Central memory CD8-positive, alpha-beta T cell (primary cell): ENCODE measurements around the gene CMKLR1.

Source experiments
- ATAC-seq: fragments of 150-1000 bp; cut with Tn5 transposase; replicated peaks from 2 replicates; pipeline ENCODE4 v1.10.0; 2022; ENCODE audit warnings: mild to moderate bottlenecking, moderate FRiP score, moderate number of reproducible peaks; ENCODE audit not compliant: poor library complexity, severe bottlenecking; ENCODE audit errors: extremely low read depth
- DNase-seq, 2 donors: peaks; one replicate each; pipeline ENCODE4 v3.0.0; 2021; ENCODE audit warnings: low spot score in 2 of 2
- H3K27ac Mint-ChIP-seq: one replicate; pipeline ENCODE4 v1.8.0; 2022; ENCODE audit warnings: low read depth, mild to moderate bottlenecking, moderate library complexity, mixed read lengths
- H3K27me3 Mint-ChIP-seq: one replicate; pipeline ENCODE4 v1.8.0; 2022; ENCODE audit warnings: mixed read lengths
- H3K36me3 Mint-ChIP-seq: one replicate; pipeline ENCODE4 v1.8.0; 2022; ENCODE audit warnings: mild to moderate bottlenecking, moderate library complexity, mixed read lengths; ENCODE audit not compliant: insufficient read depth
- H3K4me1 Mint-ChIP-seq: one replicate; pipeline ENCODE4 v1.8.0; 2022; ENCODE audit warnings: mixed read lengths
- H3K4me3 Mint-ChIP-seq: one replicate; pipeline ENCODE4 v1.8.0; 2022; ENCODE audit warnings: mild to moderate bottlenecking, moderate library complexity, mixed read lengths
- H3K9me3 Mint-ChIP-seq: one replicate; pipeline ENCODE4 v1.8.0; 2022; ENCODE audit warnings: mixed read lengths

The CMKLR1 gene

DNA sequence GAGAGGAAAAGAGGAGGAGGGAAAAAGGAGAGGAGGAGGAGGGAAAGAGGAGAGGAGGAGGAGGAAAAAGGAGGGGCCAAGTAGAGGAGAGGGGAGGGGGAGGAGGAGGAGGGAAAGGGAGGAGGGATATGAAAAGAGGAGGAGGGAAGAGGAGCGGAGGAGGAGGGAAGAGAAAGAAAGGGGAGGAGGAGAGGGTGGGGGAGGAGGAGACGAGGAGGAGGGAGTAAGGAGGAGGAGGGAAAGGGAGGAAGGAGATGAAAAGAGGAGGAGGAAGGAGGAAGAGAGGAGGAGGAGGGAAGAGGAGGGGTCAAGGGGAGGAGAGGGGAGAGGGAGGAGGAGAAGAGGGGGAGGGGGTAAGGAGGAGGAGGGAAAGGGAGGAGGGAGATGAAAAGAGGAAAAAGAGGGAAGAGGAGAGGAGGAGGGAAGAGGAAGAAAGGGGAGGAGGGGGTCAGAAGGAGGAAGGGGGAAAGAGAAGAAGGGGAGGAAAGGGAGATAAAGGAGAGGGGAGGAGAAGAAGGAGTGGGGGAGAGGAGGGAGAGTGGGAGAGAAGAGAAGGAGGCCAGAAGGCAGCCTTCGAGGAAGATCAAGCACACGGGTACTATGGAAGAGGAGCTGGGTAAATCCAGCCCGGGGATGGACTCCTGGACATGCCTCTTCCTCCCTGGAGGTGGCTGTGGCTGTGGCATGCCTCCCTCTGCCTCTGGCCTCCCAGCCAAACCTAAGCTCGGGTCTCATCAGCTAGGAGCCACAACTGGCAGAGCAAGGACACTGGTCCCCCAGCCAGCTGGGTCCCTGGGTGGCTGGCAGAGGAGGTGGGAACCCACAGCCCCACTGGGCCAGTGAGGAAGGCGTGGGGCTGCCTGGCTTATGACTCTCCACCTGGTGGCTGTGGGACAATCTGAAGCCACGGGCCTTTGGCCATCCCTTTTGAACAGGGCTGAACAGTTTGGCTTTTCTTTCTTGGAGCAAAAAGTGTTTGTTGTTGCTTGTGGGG lies 3.0 kb upstream of the CMKLR1 start:
- no peak for DNase-seq
- H3K4me1 Mint-ChIP-seq, result peaks cover 12% of the 10 kb centered on the region
- H3K27ac Mint-ChIP-seq, result no peak overlapping the region
- ATAC-seq, result no peak
- H3K36me3 Mint-ChIP-seq, result peaks cover 1% of the 10 kb centered on the region
- no peaks in the 10 kb centered on the region for H3K9me3 Mint-ChIP-seq
- H3K27me3 Mint-ChIP-seq, result peaks cover 25% of the 10 kb centered on the region
- no peak overlapping the region for H3K4me3 Mint-ChIP-seq

DNA sequence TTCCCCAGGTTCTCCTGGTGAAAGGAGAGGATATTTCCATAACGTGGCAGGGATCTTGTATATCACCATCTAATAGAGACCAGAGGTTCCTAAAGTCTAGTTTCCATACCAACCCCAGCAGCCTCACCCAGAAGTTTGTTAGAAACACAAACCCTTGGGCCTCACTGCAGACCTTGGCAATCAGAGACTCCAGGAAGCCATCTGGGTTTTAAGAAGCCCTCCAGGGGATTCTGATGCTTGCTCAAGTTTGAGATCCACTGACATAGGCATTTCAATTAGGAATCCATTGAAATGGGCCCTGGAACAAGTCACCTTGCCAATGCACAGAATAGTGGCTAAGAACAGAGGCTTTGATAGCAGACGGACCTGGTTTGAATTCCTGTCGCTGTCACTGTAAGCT lies 2.2 kb upstream of the CMKLR1 start:
- H3K9me3 Mint-ChIP-seq, result no peaks in the 10 kb centered on the region
- H3K27ac Mint-ChIP-seq, result no peak overlapping the region
- peaks cover 1% of the 10 kb centered on the region for H3K36me3 Mint-ChIP-seq
- H3K27me3 Mint-ChIP-seq, result peaks cover 25% of the 10 kb centered on the region
- no peak for ATAC-seq
- no peak for DNase-seq
- H3K4me3 Mint-ChIP-seq, result no peak overlapping the region
- H3K4me1 Mint-ChIP-seq, result peaks cover 16% of the 10 kb centered on the region

DNA sequence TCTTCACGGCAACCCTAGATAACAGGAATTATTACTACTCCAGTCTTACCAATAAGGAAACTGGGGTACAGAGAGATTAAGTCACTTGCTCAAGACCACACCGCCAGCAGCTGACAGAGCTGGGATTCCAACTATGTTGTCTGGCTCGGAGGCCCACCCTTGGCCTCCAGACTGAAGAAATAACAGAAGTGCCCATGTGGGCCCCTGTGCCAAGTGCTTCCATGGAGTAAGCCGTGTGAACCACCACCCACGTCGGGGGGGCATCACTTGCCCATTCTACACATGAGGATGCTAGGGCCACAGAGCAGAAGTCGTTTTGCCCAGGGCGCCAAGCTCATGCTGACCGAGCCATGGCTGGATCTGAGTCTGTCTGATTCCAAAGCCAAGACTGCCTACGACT lies 926 bp upstream of the CMKLR1 start:
- no peaks in the 10 kb centered on the region for H3K9me3 Mint-ChIP-seq
- ATAC-seq, result no peak
- peaks cover 1% of the 10 kb centered on the region for H3K36me3 Mint-ChIP-seq
- peaks cover 25% of the 10 kb centered on the region for H3K27me3 Mint-ChIP-seq
- H3K4me3 Mint-ChIP-seq, result peak overlapping the region; percentile 79
- H3K27ac Mint-ChIP-seq, result no peak overlapping the region
- DNase-seq, result no peak
- peaks cover 16% of the 10 kb centered on the region for H3K4me1 Mint-ChIP-seq

DNA sequence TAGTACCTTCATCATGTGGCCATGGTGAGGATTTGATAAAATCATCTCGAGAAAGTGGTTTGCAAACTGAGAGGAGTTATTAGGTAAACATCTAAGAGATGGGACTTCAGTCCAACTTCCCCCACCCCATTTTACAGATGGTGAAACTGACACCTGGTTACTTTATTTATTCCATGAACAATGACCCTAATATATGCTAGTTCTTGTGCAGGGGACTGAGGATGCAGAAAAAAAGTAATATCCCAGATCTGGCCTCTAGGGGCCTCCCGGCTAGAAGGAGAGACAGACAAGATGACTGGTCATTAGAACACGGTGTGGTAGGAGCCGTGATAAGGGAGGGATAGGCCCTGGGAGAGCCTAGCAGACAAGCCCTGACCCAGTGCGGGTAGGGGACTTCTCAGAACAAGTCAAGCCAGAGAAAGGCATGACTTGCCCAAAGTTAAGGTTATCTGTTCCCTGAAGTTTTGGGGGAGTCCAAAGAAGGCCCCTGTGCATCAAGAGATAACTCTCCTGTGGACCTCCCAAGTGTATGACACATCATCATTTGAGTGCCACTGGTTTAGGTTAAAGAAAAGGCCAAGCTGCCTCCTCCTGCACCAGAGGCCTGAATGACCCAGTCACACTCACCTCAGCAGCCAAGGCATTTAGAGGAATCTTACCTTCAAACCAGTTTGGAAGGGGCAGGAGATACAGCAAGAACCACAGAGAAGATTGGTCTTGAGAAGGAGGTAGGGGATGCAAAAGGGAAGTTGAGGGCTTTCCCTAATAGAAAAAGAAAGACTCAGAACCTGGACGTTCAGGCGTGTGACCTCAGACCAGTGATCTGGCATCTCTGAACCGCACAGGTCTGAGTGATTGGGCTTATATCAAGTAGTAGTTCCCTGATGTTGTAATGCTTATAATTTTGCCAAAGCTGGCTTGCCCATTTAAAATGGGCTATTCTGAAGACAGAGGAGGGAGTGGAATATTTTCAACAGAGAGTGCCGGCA lies 1.6 kb downstream of the CMKLR1 start:
- no peak for ATAC-seq
- H3K27me3 Mint-ChIP-seq, result peaks cover 25% of the 10 kb centered on the region
- peak overlapping the region; percentile 63 for H3K27ac Mint-ChIP-seq
- no peaks in the 10 kb centered on the region for H3K9me3 Mint-ChIP-seq
- no peak for DNase-seq
- peaks cover 30% of the 10 kb centered on the region for H3K4me1 Mint-ChIP-seq
- peaks cover 1% of the 10 kb centered on the region for H3K36me3 Mint-ChIP-seq
- H3K4me3 Mint-ChIP-seq, result peak overlapping the region; percentile 79

DNA sequence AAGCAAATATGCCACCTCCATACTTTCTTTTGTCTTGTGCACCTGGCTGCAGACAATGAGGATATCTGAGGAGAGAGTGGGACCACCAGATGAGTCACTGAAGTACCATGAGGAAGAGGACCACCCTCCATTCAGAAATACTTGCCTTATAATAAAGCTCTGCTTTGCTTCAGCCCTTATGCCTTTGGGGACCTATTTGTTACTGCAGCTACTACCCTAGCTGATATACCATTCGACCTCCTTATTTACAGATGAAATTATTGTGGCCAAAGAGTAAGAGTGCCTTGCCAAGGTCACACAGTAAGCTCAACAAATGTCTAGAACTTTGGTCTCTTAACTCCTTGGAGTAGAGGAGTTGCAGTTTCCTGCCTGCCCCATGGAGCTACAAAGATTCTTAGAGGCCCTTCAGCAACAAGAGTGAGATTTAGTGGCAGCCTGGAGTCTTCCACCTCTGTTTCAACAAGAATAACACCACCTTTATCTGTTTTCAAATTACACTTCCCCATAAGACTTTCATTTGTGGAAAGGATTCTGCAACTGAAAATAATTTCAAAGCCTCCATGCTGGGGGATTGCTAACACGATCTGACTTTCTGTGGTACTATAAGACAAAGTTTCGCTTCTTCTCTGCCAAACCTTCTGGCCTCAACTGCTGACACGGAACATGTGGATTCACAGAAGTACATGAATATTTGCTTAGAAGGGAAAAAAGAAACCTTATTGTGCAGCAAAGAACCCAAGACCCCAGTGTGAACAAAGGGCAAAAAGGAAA lies 3.6 kb downstream of the CMKLR1 start:
- H3K27me3 Mint-ChIP-seq, result peaks cover 25% of the 10 kb centered on the region
- DNase-seq (no peak), ATAC-seq (no peak)
- H3K36me3 Mint-ChIP-seq, result peaks cover 1% of the 10 kb centered on the region
- H3K4me1 Mint-ChIP-seq, result peaks cover 46% of the 10 kb centered on the region
- H3K27ac Mint-ChIP-seq, result no peak overlapping the region
- H3K4me3 Mint-ChIP-seq, result no peak overlapping the region
- no peaks in the 10 kb centered on the region for H3K9me3 Mint-ChIP-seq

DNA sequence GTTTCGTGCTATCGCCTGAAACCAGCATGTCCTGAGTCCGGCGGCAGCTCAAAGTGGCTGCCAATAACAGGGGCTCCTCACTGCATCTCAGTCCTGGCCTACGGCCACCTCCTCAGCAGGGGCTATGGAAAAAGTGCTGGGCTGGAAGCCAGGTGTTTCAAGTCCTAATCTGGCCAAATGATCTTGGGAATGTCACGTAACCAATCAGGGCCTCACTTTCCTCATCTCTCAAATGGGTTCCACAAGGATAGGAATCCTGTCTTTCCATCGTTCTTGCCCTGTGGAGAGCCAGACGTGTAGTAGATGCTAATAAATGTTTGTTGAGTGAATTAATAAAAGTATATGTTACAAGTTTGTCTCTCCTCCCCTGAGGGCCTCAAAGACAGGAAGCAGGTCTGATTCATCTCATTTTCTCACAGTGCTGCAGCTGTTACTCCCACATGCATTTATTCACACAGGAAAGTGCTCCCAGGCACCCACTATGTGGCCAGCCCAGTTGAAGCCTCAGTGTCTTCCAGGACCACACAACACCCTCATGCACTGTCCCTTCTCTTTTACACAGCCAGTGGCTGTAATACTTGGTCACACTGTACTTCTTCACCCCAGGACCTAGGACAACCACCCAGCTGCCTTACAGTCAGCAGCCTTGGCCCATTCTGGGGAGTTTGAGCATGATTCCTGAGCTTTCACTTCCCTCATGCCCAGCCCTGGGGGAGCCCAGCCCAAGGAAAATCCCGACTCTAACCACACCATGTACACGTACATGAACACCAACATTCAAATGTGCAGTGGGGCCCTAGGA lies 5.0 kb downstream of the CMKLR1 start:
- Mint-ChIP-seq H3K27me3 (peaks cover 15% of the 10 kb centered on the region), H3K9me3 (no peaks in the 10 kb centered on the region), H3K36me3 (peaks cover 2% of the 10 kb centered on the region), H3K4me3 (peak overlapping the region; percentile 36), H3K4me1 (peaks cover 54% of the 10 kb centered on the region), H3K27ac (peak overlapping the region; percentile 84)
- DNase-seq (no peak), ATAC-seq (peak; percentile 27)

DNA sequence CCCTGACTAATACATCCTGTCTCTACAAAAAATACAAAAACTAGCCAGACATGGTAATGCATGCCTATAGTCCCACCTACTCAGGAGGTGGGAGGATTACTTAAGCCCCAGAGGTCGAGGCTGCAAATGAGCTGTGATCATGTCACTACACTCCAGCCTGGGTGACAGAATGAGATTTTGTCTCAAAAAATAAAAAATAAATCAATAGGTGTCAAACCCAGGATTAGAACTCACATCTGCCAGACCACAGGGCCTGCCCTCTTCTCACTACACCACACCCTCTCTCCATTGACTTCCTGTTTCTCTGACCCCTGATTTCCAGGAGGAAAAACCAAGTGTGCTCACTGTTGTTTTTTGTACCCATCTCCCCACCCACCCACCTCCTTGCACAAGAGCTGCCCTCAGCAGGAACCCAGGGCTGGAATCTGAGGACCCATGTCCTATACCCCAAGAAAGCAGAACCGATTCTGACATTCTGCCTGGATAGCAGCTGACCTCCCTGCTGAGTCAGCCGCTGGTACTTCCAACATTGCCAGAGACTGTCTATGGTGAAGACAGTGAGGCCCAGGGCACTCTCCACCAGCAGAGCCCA lies 6.2 kb downstream of the CMKLR1 start:
- Mint-ChIP-seq H3K9me3 (no peaks in the 10 kb centered on the region), H3K27me3 (peaks cover 3% of the 10 kb centered on the region), H3K4me1 (peaks cover 49% of the 10 kb centered on the region), H3K27ac (peak overlapping the region; percentile 84), H3K4me3 (no peak overlapping the region), H3K36me3 (peaks cover 2% of the 10 kb centered on the region)
- DNase-seq (peak in 1 of 2 donors; percentile 15), ATAC-seq (peak; percentile 87)

DNA sequence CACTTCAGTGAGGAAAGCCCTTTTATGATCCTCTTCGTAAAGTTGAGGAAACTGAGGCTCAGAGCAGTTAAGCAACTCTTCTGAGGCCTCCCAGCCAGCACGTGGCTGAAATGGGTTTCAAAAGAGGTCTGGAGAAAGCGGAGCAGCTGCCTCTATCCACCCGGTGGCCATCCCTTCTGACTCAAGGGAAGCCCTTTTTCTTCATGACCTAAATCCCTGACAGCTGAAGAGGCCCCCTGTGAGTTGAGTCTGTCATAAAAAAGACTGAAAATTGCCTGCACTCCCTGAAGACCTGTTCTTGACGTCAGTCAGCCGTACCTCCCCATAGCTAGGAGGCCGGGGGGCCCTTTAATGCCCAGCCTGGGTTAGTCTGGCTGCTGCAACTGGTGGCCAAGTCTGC lies 10.7 kb downstream of the CMKLR1 start:
- no peaks in the 10 kb centered on the region for H3K9me3 Mint-ChIP-seq
- no peak overlapping the region for H3K4me3 Mint-ChIP-seq
- ATAC-seq (no peak), DNase-seq (no peak)
- H3K27me3 Mint-ChIP-seq, result no peaks in the 10 kb centered on the region
- H3K4me1 Mint-ChIP-seq, result peaks cover 58% of the 10 kb centered on the region
- peaks cover 2% of the 10 kb centered on the region for H3K36me3 Mint-ChIP-seq
- peak overlapping the region; percentile 84 for H3K27ac Mint-ChIP-seq

DNA sequence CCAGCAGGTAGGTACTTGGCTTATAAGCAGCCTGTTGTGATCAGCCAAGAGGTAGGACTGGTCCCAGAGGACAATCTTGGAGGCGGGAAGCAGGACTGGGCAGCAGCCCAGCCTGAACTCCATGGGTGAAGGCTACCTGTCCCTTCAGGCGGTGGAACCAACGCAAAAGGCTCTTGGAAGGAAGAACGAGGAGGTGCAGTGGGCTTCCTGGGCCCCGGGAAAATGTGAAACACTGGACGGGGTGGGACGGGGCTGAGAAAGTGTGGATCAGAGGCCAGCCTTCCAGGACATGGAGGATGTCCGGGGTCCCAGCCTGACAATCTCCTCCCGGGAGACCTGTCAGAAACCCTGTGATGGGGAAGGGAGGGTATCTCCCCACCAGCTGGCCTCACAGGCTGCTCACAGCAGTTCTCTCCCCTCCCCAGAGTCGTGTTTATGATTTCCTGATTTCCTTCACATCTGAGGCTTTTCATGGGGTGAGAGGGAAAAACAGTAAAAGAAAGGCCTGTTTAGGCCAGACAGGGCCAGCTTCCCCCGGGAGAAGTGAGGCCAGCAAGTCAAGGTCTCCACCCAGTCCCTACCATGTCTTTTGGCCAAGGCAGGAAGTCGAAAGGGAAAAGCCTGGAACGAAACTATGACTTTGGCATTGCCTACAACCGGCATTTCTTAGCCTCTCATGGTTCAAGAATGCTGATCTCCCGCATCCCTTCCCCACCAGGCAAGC lies 11.3 kb downstream of the CMKLR1 start:
- Mint-ChIP-seq H3K27ac (peak overlapping the region; percentile 84), H3K9me3 (no peaks in the 10 kb centered on the region), H3K4me1 (peaks cover 57% of the 10 kb centered on the region), H3K36me3 (peaks cover 2% of the 10 kb centered on the region), H3K27me3 (no peaks in the 10 kb centered on the region), H3K4me3 (no peak overlapping the region)
- DNase-seq, result no peak
- ATAC-seq, result no peak

DNA sequence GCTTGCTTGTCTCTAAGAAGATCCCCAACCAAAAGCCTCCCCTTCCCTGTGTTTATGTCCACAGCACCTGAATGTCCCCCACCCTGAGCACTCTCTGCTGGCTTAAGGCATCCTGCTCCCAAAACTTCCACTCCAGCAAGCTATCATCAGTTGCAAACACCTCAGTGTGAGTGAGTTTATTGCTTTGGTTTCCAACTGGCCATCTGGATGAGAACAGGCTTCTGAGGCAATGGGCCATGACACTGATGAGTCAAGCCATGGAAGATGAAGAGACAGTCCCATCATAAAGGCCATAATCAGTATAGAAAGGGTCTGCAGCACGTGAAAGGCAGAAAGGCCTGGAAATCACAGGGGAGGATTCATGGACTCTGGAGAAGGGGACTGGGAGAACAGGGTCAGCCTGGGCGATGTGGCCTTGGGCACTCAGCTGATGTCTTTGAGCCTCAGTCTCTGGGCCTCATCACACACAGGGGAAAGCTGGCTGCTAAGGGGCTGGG lies 12.8 kb downstream of the CMKLR1 start:
- H3K27ac Mint-ChIP-seq, result no peak overlapping the region
- no peaks in the 10 kb centered on the region for H3K27me3 Mint-ChIP-seq
- no peak for ATAC-seq
- no peaks in the 10 kb centered on the region for H3K9me3 Mint-ChIP-seq
- H3K36me3 Mint-ChIP-seq, result peaks cover 2% of the 10 kb centered on the region
- H3K4me1 Mint-ChIP-seq, result peaks cover 54% of the 10 kb centered on the region
- DNase-seq, result no peak
- H3K4me3 Mint-ChIP-seq, result no peak overlapping the region
